B cell (primary cell): ENCODE measurements around the gene ANKRD29. TPM values are rescaled to one million over a fixed set of nuclear protein-coding genes. Genes with fewer than 3 reads are reported as not detected.
"Not testable (repeated sequence)": the region's sequence is repeated elsewhere in the genome, so short reads cannot be mapped to it uniquely, and the experiment has no call there.

Source experiments
- ATAC-seq: fragments of 200-7000 bp; cut with Tn5 transposase; one replicate; pipeline ENCODE4 v1.10.0; 2021; ENCODE audit warnings: low read depth, mild to moderate bottlenecking, moderate number of reproducible peaks, moderate library complexity
- CTCF ChIA-PET: fragments of 350-600 bp; sonication (Branson Sonifier 250); formaldehyde crosslinking; loops from one replicate; lab custom pipeline; 2021; ENCODE audit warnings: antibody characterized with exemption, inconsistent platforms; lab: Charles Lee
- POLR2A ChIA-PET: fragments of 350-600 bp; sonication (Branson Sonifier 250); formaldehyde crosslinking; loops from one replicate; lab custom pipeline; 2021; ENCODE audit warnings: antibody characterized with exemption; lab: Charles Lee
- DNase-seq: peaks from one replicate; pipeline ENCODE4 v3.0.0; 2013
- H2AFZ ChIP-seq: 2 replicates; pipeline ENCODE4 v1.6.1; 2012; ENCODE audit warnings: mild to moderate bottlenecking, low read depth, low read length; ENCODE audit not compliant: insufficient read depth, poor library complexity, severe bottlenecking
- H3K27ac ChIP-seq, 2 donors: 1 replicate in 1 of 2; 2 replicates in 1 of 2; pipeline ENCODE4 v1.5.1; 2012 to 2013; ENCODE audit warnings: low read length in 2 of 2, mild to moderate bottlenecking in 2 of 2, moderate library complexity in 1 of 2
- H3K27me3 ChIP-seq, 4 experiments: fragments of 200-600 bp in 1 of 4; sonication (generic) in 1 of 4; replicated peaks in 1 of 4; 1 replicate in 2 of 4; 2 replicates in 2 of 4; pipeline versions ENCODE4 v1.6.1 to v1.7.0; 2013 to 2016; ENCODE audit warnings: low read length in 3 of 4, mild to moderate bottlenecking in 2 of 4, mixed read lengths in 1 of 4, moderate library complexity in 1 of 4; ENCODE audit not compliant: insufficient read depth in 4 of 4, control insufficient read depth in 3 of 4; ENCODE audit errors: control extremely low read depth in 1 of 4
- H3K36me3 ChIP-seq, 2 experiments: replicated peaks in 1 of 2; 1 replicate in 1 of 2; 2 replicates in 1 of 2; pipeline versions ENCODE4 v1.6.1 to v1.7.1; 2013; ENCODE audit warnings: low read length in 1 of 2; ENCODE audit not compliant: insufficient read depth in 2 of 2, control insufficient read depth in 1 of 2; ENCODE audit errors: control extremely low read depth in 1 of 2, extremely low read depth in 1 of 2
- H3K4me1 ChIP-seq, 2 donors: fragments of 200-600 bp in 1 of 2; sonication (generic) in 1 of 2; 1 replicate in 1 of 2; 2 replicates in 1 of 2; pipeline versions ENCODE4 v1.5.1 to v1.6.1; 2013 to 2017; ENCODE audit warnings: low read length in 2 of 2; ENCODE audit not compliant: control insufficient read depth in 2 of 2, insufficient read depth in 2 of 2
- H3K4me2 ChIP-seq: replicated peaks from 2 replicates; pipeline ENCODE3; 2012; ENCODE audit warnings: mild to moderate bottlenecking, low read depth, low read length; ENCODE audit not compliant: poor library complexity, severe bottlenecking
- H3K4me3 ChIP-seq, 5 experiments: fragments of 200-600 bp in 1 of 5; sonication (generic) in 1 of 5; 1 replicate in 3 of 5; 2 replicates in 2 of 5; pipeline versions ENCODE4 v1.5.1 to v1.7.0; 2011 to 2016; ENCODE audit warnings: low read length in 4 of 5, mild to moderate bottlenecking in 4 of 5, low read depth in 2 of 5, control low read depth in 1 of 5, moderate library complexity in 1 of 5; ENCODE audit not compliant: insufficient read depth in 1 of 5; ENCODE audit errors: control extremely low read depth in 1 of 5, extremely low read depth in 1 of 5
- H3K79me2 ChIP-seq: fragments of 200-600 bp; sonication (generic); one replicate; pipeline ENCODE4 v1.6.0; 2016; ENCODE audit warnings: low read length; ENCODE audit not compliant: control insufficient read depth, insufficient read depth
- H3K9ac ChIP-seq: fragments of 200-600 bp; sonication (generic); 2 replicates; pipeline ENCODE4 v1.6.1; 2017; ENCODE audit warnings: mild to moderate bottlenecking, low read length, moderate library complexity
- H3K9me3 ChIP-seq, 3 donors: one replicate each; pipeline versions ENCODE4 v1.6.1 to v1.7.1; 2013; ENCODE audit warnings: low read length in 2 of 3; ENCODE audit not compliant: control insufficient read depth in 2 of 3, insufficient read depth in 1 of 3; ENCODE audit errors: control extremely low read depth in 1 of 3
- H4K20me1 ChIP-seq: 2 replicates; pipeline ENCODE4 v1.6.0; 2012; ENCODE audit warnings: mild to moderate bottlenecking, low read length; ENCODE audit not compliant: insufficient read depth, control insufficient read depth, poor library complexity, severe bottlenecking
- H3K27ac Mint-ChIP-seq: one replicate; pipeline ENCODE4 v1.8.0; 2021; ENCODE audit warnings: mixed read lengths
- H3K27me3 Mint-ChIP-seq: one replicate; pipeline ENCODE4 v1.8.0; 2021; ENCODE audit warnings: mixed read lengths
- H3K4me1 Mint-ChIP-seq: one replicate; pipeline ENCODE4 v1.8.0; 2021; ENCODE audit warnings: mixed read lengths
- H3K4me3 Mint-ChIP-seq: one replicate; pipeline ENCODE4 v1.8.0; 2021; ENCODE audit warnings: mixed read lengths
- H3K9me3 Mint-ChIP-seq: one replicate; pipeline ENCODE4 v1.8.0; 2022; ENCODE audit warnings: mixed read lengths; ENCODE audit not compliant: insufficient read depth
- EZH2 ChIP-seq: IDR thresholded peaks from 2 replicates; pipeline ENCODE4 v1.6.1; 2012; ENCODE audit warnings: borderline replicate concordance, low read depth, mild to moderate bottlenecking, moderate library complexity, low read length; ENCODE audit not compliant: insufficient read depth, poor library complexity, severe bottlenecking
- WGBS: methylation state at CpG from one replicate; pipeline ENCODE4 v1.1.5; 2013; ENCODE audit warnings: missing lambda C conversion rate; ENCODE audit not compliant: insufficient coverage; 5-methylcytosine and 5-hydroxymethylcytosine counted together
- intact Hi-C: fragments of 100-400 bp; cut with micrococcal nuclease; formaldehyde crosslinking; loops from one replicate; pipeline ENCODE4 v1.10.0; 2022
- polyA plus RNA-seq: library from polyadenylated mRNA; depleted of rRNA; stranded (reverse); fragments of >200 nt; gene quantifications from 2 replicates; pipeline ENCODE4 v1.2.3, GENCODE V29; 2012
- total RNA-seq, 2 donors: library from RNA; stranded (reverse); fragments of 120-200 nt in 1 of 2; gene quantifications; 1 replicate in 1 of 2; 2 replicates in 1 of 2; pipeline versions ENCODE4 v1.2.3 to v1.2.4, GENCODE V29; 2013 to 2022
- TF ChIP-seq, protein P1 (sequence below): fragments of 200-600 bp; IDR thresholded peaks from one replicate; pipeline ENCODE4 v1.8.0; 2022; ENCODE audit warnings: antibody characterized with exemption, mild to moderate bottlenecking

ANKRD29 gene
- total and polyA plus RNA-seq, 2 donors (not counting 1 experiment from before 2014, with no cell fraction given) = not detected

DNA sequence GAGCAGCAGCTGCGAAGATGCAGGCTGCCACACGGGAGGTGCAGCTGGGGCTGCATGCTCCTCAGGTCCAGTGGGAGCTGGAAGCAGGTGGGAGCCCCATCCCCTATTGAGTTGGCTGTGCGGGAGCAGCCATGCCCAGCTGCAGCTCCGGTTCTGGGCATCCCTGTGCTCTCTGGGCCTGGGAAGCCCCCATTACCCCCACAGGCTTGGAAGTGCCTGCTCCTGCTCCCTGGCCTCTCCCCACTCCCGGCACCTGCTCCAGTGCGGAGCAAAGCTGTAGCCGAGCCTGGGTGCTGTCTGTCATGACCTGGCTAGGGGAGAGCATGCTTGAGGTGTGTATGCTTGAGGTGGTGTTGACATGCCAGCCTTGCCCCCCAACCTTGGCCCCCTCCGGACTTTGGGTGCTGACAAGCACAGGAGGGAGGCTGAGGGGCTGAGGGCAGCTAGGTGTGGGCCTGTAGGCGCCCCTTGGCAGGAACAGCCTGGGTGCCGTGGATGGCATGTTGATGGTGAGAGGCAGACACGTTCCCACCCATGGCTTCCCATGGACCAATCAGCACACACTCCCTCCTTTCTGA is 21.5 kb downstream of the ANKRD29 start:
- H3K27me3 ChIP-seq = peaks cover 0 to 2% (median 0%) of the 10 kb centered on the region in 4 experiments
- Mint-ChIP-seq H3K4me3 (no peak overlapping the region), H3K27me3 (peaks cover 10% of the 10 kb centered on the region), H3K4me1 (no peaks in the 10 kb centered on the region), H3K9me3 (no peaks in the 10 kb centered on the region), H3K27ac (no peak overlapping the region)
- no peak for DNase-seq
- no peak overlapping the region for H3K4me2 ChIP-seq
- H3K27ac ChIP-seq = no peak overlapping the region
- H4K20me1 ChIP-seq = no peaks in the 10 kb centered on the region
- H3K36me3 ChIP-seq = no peaks in the 10 kb centered on the region
- no peaks in the 10 kb centered on the region for H3K79me2 ChIP-seq
- H3K4me3 ChIP-seq = no peak overlapping the region
- no peak overlapping the region for H3K9ac ChIP-seq
- intact Hi-C loops = no loop called here
- ATAC-seq = no peak
- no peaks in the 10 kb centered on the region for H3K4me1 ChIP-seq
- POLR2A ChIA-PET = no interaction called here
- CTCF ChIA-PET = interaction anchor here (1.4 kb wide), 1 partner anchor 12 kb away, joined by 3 read pairs; no protein-coding TSS in a partner anchor
- peaks cover 0 to 17% (median 3%) of the 10 kb centered on the region in 3 donors for H3K9me3 ChIP-seq
- TF ChIP-seq, protein P1, sequence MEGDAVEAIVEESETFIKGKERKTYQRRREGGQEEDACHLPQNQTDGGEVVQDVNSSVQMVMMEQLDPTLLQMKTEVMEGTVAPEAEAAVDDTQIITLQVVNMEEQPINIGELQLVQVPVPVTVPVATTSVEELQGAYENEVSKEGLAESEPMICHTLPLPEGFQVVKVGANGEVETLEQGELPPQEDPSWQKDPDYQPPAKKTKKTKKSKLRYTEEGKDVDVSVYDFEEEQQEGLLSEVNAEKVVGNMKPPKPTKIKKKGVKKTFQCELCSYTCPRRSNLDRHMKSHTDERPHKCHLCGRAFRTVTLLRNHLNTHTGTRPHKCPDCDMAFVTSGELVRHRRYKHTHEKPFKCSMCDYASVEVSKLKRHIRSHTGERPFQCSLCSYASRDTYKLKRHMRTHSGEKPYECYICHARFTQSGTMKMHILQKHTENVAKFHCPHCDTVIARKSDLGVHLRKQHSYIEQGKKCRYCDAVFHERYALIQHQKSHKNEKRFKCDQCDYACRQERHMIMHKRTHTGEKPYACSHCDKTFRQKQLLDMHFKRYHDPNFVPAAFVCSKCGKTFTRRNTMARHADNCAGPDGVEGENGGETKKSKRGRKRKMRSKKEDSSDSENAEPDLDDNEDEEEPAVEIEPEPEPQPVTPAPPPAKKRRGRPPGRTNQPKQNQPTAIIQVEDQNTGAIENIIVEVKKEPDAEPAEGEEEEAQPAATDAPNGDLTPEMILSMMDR = no peak
- no peak for TF ChIP-seq EZH2
- no peak overlapping the region for H2AFZ ChIP-seq
- WGBS = 85% methylated on average over 10 of the region's 11 CpGs

DNA sequence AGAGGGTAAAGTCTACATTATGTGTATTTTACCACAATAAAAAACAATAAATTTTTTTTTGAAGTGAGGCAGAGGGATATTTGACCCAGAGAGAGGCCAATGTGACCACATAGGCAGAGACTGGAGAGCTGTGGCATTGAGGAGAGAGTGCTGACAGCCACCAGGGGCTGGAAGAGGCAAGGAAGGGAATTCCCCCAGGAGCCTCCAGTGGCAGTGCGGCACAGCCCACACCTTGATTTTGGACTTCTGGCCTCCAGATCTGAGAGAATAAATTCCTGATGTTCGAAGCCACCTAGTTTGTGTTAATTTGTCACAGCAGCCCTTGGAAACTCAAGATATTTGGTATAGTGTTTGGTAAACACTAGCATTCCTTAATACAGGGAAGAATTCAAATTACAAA is 22.7 kb downstream of the ANKRD29 start:
- CTCF ChIA-PET = no interaction called here
- WGBS = 100% methylated on average over 1 of the region's 2 CpGs

DNA sequence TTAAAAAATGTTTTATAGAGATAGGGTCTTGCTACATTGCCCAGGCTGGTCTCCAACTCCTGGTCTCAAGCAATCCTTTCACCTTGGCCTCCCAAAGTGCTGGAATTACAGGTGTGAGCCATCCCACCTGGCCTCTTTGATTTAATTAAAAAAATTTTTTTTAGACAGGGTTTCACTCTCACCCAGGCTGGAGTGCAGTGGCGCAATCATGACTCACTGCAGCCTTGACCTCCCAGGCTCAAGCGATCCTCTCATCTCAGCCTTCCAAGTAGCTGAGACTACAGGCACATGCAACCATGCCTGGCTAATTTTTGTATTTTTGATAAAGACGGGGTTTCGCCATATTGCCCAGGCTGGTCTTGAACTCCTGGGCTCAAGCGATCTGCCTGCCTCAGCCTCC is 26.3 kb downstream of the ANKRD29 start:
- H3K4me1 ChIP-seq, CTCF ChIA-PET, H3K4me2 ChIP-seq, POLR2A ChIA-PET, H3K9me3 ChIP-seq, H3K27ac ChIP-seq, H3K4me1 Mint-ChIP-seq, DNase-seq, H3K79me2 ChIP-seq, H3K9me3 Mint-ChIP-seq, H2AFZ ChIP-seq, H3K9ac ChIP-seq, intact Hi-C loops, H3K27ac Mint-ChIP-seq, H3K4me3 ChIP-seq, H3K4me3 Mint-ChIP-seq, H3K27me3 ChIP-seq, H4K20me1 ChIP-seq, H3K36me3 ChIP-seq, ATAC-seq: not testable (repeated sequence)
- 100% methylated on average over 4 of the region's 5 CpGs for WGBS
- H3K27me3 Mint-ChIP-seq = peaks cover 18% of the 10 kb centered on the region

More for the DNA sequence above, 22.7 kb downstream of the ANKRD29 start:
- intact Hi-C loops = no loop called here
- no peaks in the 10 kb centered on the region for H3K9me3 Mint-ChIP-seq
- ATAC-seq (no peak), DNase-seq (no peak)
- H3K4me1 Mint-ChIP-seq = no peaks in the 10 kb centered on the region
- H3K4me3 Mint-ChIP-seq = no peak overlapping the region
- Histone ChIP-seq H3K4me2 (no peak overlapping the region), H3K27ac (no peak overlapping the region), H4K20me1 (no peaks in the 10 kb centered on the region), H3K4me1 (no peaks in the 10 kb centered on the region), H2AFZ (no peak overlapping the region), H3K36me3 (no peaks in the 10 kb centered on the region), H3K9ac (no peak overlapping the region), H3K79me2 (no peaks in the 10 kb centered on the region), H3K27me3 (peaks cover 0 to 2% (median 0%) of the 10 kb centered on the region in 4 experiments), H3K4me3 (no peak overlapping the region), H3K9me3 (peaks cover 0 to 17% (median 3%) of the 10 kb centered on the region in 3 donors)
- POLR2A ChIA-PET = no interaction called here
- TF ChIP-seq EZH2 = no peak
- TF ChIP-seq, protein P1 = no peak
- H3K27ac Mint-ChIP-seq = no peak overlapping the region
- peaks cover 17% of the 10 kb centered on the region for H3K27me3 Mint-ChIP-seq
